ENCODE measurements around the gene GLOD4. TPM values are rescaled to one million over a fixed set of nuclear protein-coding genes. Genes with fewer than 3 reads are reported as not detected.

GLOD4 gene
- total and polyA plus RNA-seq, 2 of the 4 experiments (the other 2 are of a cell fraction): 26.3 to 36.7 TPM

- Histone ChIP-seq H3K18ac (ENCODE audit: low read depth, low read length) (no peak overlapping the region), H2AFZ (replicated peaks; ENCODE audit: low read length, poor library complexity) (no peak overlapping the region), H3K4me2 (ENCODE audit: low read depth, low read length) (no peak overlapping the region), H2AK9ac (replicated peaks; ENCODE audit: low read depth, low read length, poor library complexity) (peak overlapping the region; percentile 19), H4K91ac (ENCODE audit: insufficient read depth, low read depth, low read length) (no peak overlapping the region), H2AK5ac (ENCODE audit: low read depth, low read length) (no peak overlapping the region), H3K27ac (ENCODE audit: insufficient read depth, low read length) (no peak overlapping the region), H4K20me1 (ENCODE audit: insufficient read depth, low read length) (peaks cover 38% of the 10 kb centered on the region), H2BK15ac (ENCODE audit: low read depth, low read length) (no peak overlapping the region), H2BK20ac (ENCODE audit: low read depth, low read length) (no peak overlapping the region), H2BK5ac (ENCODE audit: low read depth, low read length, poor library complexity, severe bottlenecking) (no peak overlapping the region), H3K79me1 (ENCODE audit: low read depth in 1 of 2, low read length in 2 of 2) (peaks cover 25 to 89% of the 10 kb centered on the region in 2 experiments), H3K9me1 (ENCODE audit: insufficient read depth, low read length) (peaks cover 15% of the 10 kb centered on the region), H3K9me3 (ENCODE audit: control insufficient read depth, insufficient read depth, low read length) (no peaks in the 10 kb centered on the region), H3K23ac (ENCODE audit: low read depth, low read length) (no peak overlapping the region), H2BK120ac (ENCODE audit: low read depth, low read length) (no peak overlapping the region), H3K4me1 (ENCODE audit: control insufficient read depth, insufficient read depth, low read length) (no peaks in the 10 kb centered on the region), H4K5ac (ENCODE audit: low read depth, low read length) (no peak overlapping the region), H3K9ac (ENCODE audit: low read depth, low read length) (no peak overlapping the region), H3K4me3 (ENCODE audit: insufficient read depth, low read depth, low read length) (no peak overlapping the region), H3K14ac (replicated peaks; ENCODE audit: low read depth, low read length) (no peak overlapping the region), H4K8ac (ENCODE audit: low read depth in 2 of 2, low read length in 2 of 2) (no peak overlapping the region), H3K56ac (ENCODE audit: extremely low read depth, insufficient read depth, low read length) (no peak overlapping the region), H3K27me3 (ENCODE audit: control insufficient read depth, insufficient read depth, low read length) (no peaks in the 10 kb centered on the region), H3K4ac (ENCODE audit: low read depth, low read length) (no peak overlapping the region), H3K36me3 (ENCODE audit: control insufficient read depth, insufficient read depth, low read length) (peaks cover 65% of the 10 kb centered on the region)
- TF ChIP-seq RAD21 (IDR thresholded peaks at IDR 0.05; ENCODE audit: low read length) (no peak), MAZ (IDR thresholded peaks at IDR 0.05; ENCODE audit: borderline replicate concordance, low read depth, low read length) (no peak), RCOR1 (IDR thresholded peaks at IDR 0.05; ENCODE audit: insufficient replicate concordance, low read length) (no peak), ELK1 (IDR thresholded peaks at IDR 0.05; ENCODE audit: borderline replicate concordance, low read depth, low read length) (no peak), FOS (IDR thresholded peaks at IDR 0.05; ENCODE audit: low read depth, low read length) (no peak), MXI1 (IDR thresholded peaks at IDR 0.05; ENCODE audit: borderline replicate concordance, low read depth, low read length) (no peak), USF2 (IDR thresholded peaks at IDR 0.05; ENCODE audit: low read depth, low read length) (no peak), BHLHE40 (IDR thresholded peaks at IDR 0.05; ENCODE audit: low read depth, low read length) (no peak), POLR2A (IDR thresholded peaks at IDR 0.05; ENCODE audit: low read depth, low read length) (no peak), MAFK (IDR thresholded peaks at IDR 0.05; ENCODE audit: low read depth, low read length) (no peak), SMC3 (IDR thresholded peaks at IDR 0.05; ENCODE audit: low read depth, low read length) (no peak), CEBPB (IDR thresholded peaks at IDR 0.05; ENCODE audit: low read depth, low read length) (no peak), NFE2L2 (IDR thresholded peaks at IDR 0.05; ENCODE audit: low read depth, low read length) (no peak), CHD1 (IDR thresholded peaks at IDR 0.05; ENCODE audit: low read depth, low read length) (no peak)
- DNase-seq: no peak
- ATAC-seq (ENCODE audit: low read depth): no peak
- BruUV-seq (replicated peaks): no TSS peak
- intact Hi-C loops (cut with micrococcal nuclease): no loop called here
- POLR2A ChIA-PET (ENCODE audit: unreplicated experiment): no interaction called here
- dilution Hi-C loops (cut with HindIII; ENCODE audit: low sequenced_read_pairs, unreplicated experiment): no loop called here
- CTCF ChIA-PET: no interaction called here
- WGBS, 2 experiments (ENCODE audit: extremely low coverage in 2 of 2, insufficient read length in 1 of 2): 91% methylated on average over 10 of the region's 11 CpGs; no CpG with 5 or more reads in 1 of the 2 experiments
- in situ Hi-C loops (cut with MboI; ENCODE audit: low sequenced_read_pairs): no loop called here
These were observed 36.7 kb downstream of the GLOD4 start for GRCh38 chr17:745406-745805.

Data from IMR-90 (cell line).